ENCODE results near the gene ELMO2. TPM values are rescaled to one million over a fixed set of nuclear protein-coding genes. Genes with fewer than 3 reads are reported as not detected.

ELMO2 gene
- total RNA-seq, 4 donors from 2014 or later = 41.6 to 69.1 (median 53.8) TPM

DNA sequence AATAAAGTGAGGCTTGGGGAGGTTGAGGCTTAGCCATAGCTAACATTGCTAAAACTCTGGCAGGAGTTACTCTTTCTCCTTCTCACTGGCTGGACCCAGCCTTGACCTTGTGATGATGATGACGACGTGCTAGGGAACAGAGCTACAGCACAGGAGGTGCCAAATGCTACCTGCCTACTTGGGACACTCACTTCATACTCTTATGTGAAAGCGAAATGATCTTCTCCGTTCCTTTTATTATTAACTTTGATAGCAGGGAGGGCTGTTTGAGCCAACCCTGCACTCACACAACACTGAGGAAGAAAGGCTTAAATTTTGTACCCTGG, 1.2 kb upstream of the ELMO2 start:
- 54 to 58% methylated on average over 4 of the region's 4 CpGs for WGBS, 2 donors (ENCODE audit: low coverage in 1 of 2)
- no peaks in the 10 kb centered on the region for H3K36me3 ChIP-seq
- no peaks in the 10 kb centered on the region for H3K9me3 ChIP-seq
- TF ChIP-seq EP300 (IDR thresholded peaks at IDR 0.05) (no peak), POLR2AphosphoS5 (IDR thresholded peaks at IDR 0.05) (no peak), POLR2A (IDR thresholded peaks at IDR 0.05) (no peak)
- TF ChIP-seq, protein P1, sequence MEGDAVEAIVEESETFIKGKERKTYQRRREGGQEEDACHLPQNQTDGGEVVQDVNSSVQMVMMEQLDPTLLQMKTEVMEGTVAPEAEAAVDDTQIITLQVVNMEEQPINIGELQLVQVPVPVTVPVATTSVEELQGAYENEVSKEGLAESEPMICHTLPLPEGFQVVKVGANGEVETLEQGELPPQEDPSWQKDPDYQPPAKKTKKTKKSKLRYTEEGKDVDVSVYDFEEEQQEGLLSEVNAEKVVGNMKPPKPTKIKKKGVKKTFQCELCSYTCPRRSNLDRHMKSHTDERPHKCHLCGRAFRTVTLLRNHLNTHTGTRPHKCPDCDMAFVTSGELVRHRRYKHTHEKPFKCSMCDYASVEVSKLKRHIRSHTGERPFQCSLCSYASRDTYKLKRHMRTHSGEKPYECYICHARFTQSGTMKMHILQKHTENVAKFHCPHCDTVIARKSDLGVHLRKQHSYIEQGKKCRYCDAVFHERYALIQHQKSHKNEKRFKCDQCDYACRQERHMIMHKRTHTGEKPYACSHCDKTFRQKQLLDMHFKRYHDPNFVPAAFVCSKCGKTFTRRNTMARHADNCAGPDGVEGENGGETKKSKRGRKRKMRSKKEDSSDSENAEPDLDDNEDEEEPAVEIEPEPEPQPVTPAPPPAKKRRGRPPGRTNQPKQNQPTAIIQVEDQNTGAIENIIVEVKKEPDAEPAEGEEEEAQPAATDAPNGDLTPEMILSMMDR (IDR thresholded peaks at IDR 0.05) = no peak
- peaks cover 0 to 52% (median 25%) of the 10 kb centered on the region in 3 donors for H3K4me1 ChIP-seq
- no peak for ATAC-seq
- H3K27ac ChIP-seq = peak overlapping the region in 3 of 4 donors; percentile 84 to 97 (median 95)
- no peaks in the 10 kb centered on the region for H3K27me3 ChIP-seq
- no peak overlapping the region for H3K4me3 ChIP-seq

DNA sequence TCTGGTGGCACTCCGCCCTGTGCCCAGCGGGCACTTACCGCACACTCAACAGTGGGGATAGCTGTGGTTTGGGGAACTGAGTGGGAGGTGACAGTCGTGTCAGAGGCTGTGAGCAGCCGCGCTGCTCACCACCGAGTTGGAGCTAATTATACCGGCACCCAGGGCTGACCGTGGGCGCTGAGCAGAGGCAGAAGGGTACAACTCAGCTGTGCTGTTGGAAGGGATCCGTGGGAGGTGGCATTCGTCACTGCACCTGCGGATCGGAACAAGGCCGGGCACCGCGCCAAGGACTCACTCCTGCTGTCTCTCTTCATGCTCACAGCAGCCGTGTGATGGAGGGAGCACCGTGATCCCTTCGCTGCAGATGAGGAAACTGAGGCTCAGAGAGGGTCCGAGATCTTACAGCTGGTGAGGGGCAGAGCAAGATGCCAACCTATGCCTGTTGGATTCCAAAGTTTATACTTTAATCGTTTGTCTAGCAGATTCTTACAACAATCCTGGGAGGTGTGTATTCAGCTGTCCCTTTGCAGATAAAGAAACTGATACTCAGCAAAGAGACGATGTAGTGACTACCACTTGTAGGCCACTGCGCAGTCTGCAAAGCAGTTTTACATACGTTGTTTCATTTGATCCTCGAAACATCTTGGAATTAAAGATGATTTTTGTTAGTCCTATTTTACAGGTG, 713 bp upstream of the ELMO2 start:
- peak; percentile 32 for ATAC-seq
- H3K4me3 ChIP-seq = peak overlapping the region; percentile 68 to 94
- TF ChIP-seq, protein P1 (IDR thresholded peaks at IDR 0.05) = no peak
- TF ChIP-seq POLR2AphosphoS5 (IDR thresholded peaks at IDR 0.05) (no peak), POLR2A (IDR thresholded peaks at IDR 0.05) (no peak), EP300 (IDR thresholded peaks at IDR 0.05) (no peak)
- H3K4me1 ChIP-seq = peaks cover 0 to 57% (median 30%) of the 10 kb centered on the region in 3 donors
- H3K36me3 ChIP-seq = no peaks in the 10 kb centered on the region
- 17 to 52% methylated on average over 4 to 15 of the region's 26 CpGs for WGBS, 2 donors (ENCODE audit: low coverage in 1 of 2)
- peak overlapping the region; percentile 25 to 97 (median 90) for H3K27ac ChIP-seq
- H3K9me3 ChIP-seq = no peaks in the 10 kb centered on the region
- no peaks in the 10 kb centered on the region for H3K27me3 ChIP-seq

DNA sequence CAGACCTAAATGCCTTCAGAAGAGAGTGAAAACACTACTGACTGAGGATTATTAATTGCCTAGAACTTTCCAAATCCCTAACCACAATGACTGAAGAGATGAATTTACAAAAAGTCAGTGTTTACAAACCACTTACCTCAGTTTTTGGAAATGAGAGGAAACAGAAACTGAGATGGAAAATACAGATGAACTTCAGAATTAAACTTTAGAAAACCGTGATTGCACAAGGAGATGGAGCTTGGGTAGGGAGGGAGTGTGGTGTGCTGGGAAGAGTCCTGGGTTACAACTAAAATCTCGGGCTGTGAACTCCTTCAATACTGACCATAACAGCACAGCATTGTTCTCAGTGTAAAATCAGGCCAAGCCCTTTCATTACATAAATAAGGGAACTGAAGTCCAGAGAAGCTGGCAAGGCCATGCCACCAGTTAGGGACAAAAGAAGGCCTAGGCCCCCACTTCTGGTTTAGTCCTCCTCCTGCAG, 4.0 kb downstream of the ELMO2 start:
- no peak for TF ChIP-seq POLR2AphosphoS5 (IDR thresholded peaks at IDR 0.05)
- TF ChIP-seq EP300 (IDR thresholded peaks at IDR 0.05) = no peak
- TF ChIP-seq, protein P1 (IDR thresholded peaks at IDR 0.05) = no peak
- no peak for TF ChIP-seq POLR2A (IDR thresholded peaks at IDR 0.05)
- Histone ChIP-seq H3K9me3 (no peaks in the 10 kb centered on the region), H3K4me3 (no peak overlapping the region), H3K27me3 (no peaks in the 10 kb centered on the region), H3K4me1 (peaks cover 21 to 83% (median 57%) of the 10 kb centered on the region in 3 donors), H3K36me3 (peaks cover 0 to 8% of the 10 kb centered on the region in 2 donors), H3K27ac (peak overlapping the region; percentile 14 to 82 (median 78))
- 15 to 19% methylated on average over 2 of the region's 2 CpGs for WGBS, 2 donors (ENCODE audit: low coverage in 1 of 2)
- ATAC-seq = no peak

DNA sequence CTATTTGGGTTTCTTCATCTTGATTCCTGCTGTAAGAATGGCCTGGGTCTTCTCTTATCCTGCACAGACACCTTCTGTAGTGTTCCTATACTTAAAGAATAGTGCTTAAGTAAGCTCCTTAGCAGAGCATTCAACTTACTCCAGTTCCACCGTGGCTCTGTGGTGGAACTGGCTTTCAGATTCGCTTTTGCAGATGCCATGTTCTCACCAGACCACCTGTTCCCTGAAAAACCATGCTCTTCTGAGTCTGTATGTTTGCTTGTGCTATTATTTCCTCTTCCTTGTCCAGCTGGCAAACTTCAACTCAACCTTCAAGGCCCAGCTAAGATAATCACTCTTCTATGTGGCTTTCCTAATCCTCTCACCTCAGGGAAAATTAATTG, 4.9 kb downstream of the ELMO2 start:
- ATAC-seq = no peak
- TF ChIP-seq POLR2AphosphoS5 (IDR thresholded peaks at IDR 0.05) = no peak
- TF ChIP-seq POLR2A (IDR thresholded peaks at IDR 0.05) = no peak
- TF ChIP-seq, protein P1 (IDR thresholded peaks at IDR 0.05) = no peak
- 60 to 87% methylated on average over 2 of the region's 2 CpGs for WGBS, 2 donors (ENCODE audit: low coverage in 1 of 2)
- H3K27ac ChIP-seq = peak overlapping the region; percentile 69 to 82 (median 78)
- peaks cover 21 to 78% (median 55%) of the 10 kb centered on the region in 3 donors for H3K4me1 ChIP-seq
- H3K4me3 ChIP-seq = no peak overlapping the region
- H3K36me3 ChIP-seq = peaks cover 0 to 10% of the 10 kb centered on the region in 2 donors
- no peaks in the 10 kb centered on the region for H3K27me3 ChIP-seq
- H3K9me3 ChIP-seq = no peaks in the 10 kb centered on the region

All from gastroesophageal sphincter (tissue), 4 donors.